Brain microvascular endothelial cell (primary cell): ENCODE results near the gene CCSAP.

Source experiments
- DNase-seq: peaks from one replicate; pipeline ENCODE4 v3.0.0-alpha.2; 2020
- H3K27ac ChIP-seq: fragments of 250-450 bp; sonication (Bioruptor Pico); 2 replicates; pipeline ENCODE4 v1.5.1; 2020; ENCODE audit warnings: mild to moderate bottlenecking, moderate library complexity
- H3K27me3 ChIP-seq: fragments of 250-450 bp; sonication (Bioruptor Pico); replicated peaks from 2 replicates; pipeline ENCODE4 v1.5.1; 2020; ENCODE audit warnings: mild to moderate bottlenecking
- H3K36me3 ChIP-seq: fragments of 250-450 bp; sonication (Bioruptor Pico); replicated peaks from 2 replicates; pipeline ENCODE4 v1.5.1; 2020; ENCODE audit warnings: mild to moderate bottlenecking
- H3K4me3 ChIP-seq: 2 replicates; pipeline ENCODE4 v1.5.1; 2011; ENCODE audit warnings: low read depth, mild to moderate bottlenecking, control low read depth, low read length, moderate library complexity
- CTCF ChIP-seq: IDR thresholded peaks from 2 replicates; pipeline ENCODE4 v1.5.1; 2011; ENCODE audit warnings: low read depth, mild to moderate bottlenecking, moderate library complexity, low read length, control low read depth, inconsistent platforms; ENCODE audit errors: missing control alignments
- in situ Hi-C: cut with HindIII; loops from 2 replicates; pipeline ENCODE4 v1.10.0; 2017; ENCODE audit warnings: low sequenced_read_pairs, low pct_ligation_motif_present

The CCSAP gene

DNA sequence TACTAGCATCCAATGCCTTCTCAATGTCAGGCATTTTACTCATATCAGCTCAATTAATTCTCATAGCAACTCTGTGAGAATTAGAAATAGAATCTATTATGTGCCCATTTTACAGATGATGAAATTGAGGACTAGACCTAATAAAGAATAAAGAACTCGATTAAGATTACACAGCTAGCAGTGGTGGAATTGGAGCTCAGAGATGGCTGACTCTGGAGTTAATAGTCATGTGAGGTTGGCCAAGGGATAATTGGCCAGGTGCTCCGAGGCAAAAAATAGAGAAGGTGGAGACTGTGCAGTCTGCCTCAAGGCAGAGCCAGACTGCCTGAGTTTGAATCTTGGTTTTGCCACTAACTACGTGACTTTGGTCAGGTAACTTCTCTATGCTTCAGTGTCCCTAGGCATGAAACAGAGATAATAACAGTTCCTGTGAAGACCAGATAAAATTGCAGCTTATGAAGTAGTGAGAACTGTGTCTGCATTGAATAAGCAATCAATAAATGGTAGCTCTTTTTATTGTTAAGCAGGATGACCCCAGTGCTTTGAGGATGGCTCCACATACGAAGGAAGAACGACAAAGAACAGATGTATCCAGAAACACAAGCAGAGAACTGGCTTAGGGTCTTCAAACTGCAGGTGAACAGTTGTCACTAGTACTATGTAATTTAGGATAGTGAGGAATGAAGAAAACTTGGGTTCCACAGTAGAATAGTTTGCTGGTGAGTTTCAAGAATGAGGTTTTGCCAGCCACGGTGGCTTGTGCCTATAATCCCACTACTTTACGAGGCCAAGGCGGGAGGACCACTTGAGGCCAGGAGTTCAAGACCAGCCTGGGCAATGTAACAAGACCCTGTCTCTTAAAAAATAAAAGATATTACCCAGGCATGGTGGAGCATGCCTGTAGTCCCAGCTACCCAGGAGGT is 6.9 kb upstream of the CCSAP start:
- no peak for DNase-seq
- no peak overlapping the region for H3K27ac ChIP-seq
- in situ Hi-C loops: no loop called here
- H3K36me3 ChIP-seq: no peaks in the 10 kb centered on the region
- no peak for TF ChIP-seq CTCF
- peaks cover 1% of the 10 kb centered on the region for H3K27me3 ChIP-seq
- H3K4me3 ChIP-seq: no peak overlapping the region

DNA sequence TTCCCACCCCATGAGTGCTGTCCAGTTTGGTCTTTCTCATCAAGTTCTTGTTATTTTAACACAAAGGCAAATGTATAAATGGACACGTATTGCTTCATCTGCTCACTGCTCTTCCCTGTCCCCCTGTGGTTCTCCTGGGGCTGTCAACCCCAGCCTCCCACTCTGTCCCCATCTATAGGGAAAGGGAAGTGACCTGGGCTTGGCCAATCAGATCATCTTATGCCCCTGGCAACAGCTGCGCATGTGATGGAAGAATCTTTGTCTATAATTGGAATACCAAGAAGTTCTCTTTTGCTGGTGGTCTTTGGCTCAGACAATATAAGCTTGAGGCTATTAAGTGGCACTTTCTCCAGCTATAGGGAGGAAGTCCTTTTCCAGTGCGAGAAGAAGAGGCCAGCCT is 4.7 kb upstream of the CCSAP start:
- Histone ChIP-seq H3K27ac (no peak overlapping the region), H3K4me3 (no peak overlapping the region), H3K36me3 (no peaks in the 10 kb centered on the region), H3K27me3 (peaks cover 1% of the 10 kb centered on the region)
- no peak for TF ChIP-seq CTCF
- in situ Hi-C loops: no loop called here
- no peak for DNase-seq

DNA sequence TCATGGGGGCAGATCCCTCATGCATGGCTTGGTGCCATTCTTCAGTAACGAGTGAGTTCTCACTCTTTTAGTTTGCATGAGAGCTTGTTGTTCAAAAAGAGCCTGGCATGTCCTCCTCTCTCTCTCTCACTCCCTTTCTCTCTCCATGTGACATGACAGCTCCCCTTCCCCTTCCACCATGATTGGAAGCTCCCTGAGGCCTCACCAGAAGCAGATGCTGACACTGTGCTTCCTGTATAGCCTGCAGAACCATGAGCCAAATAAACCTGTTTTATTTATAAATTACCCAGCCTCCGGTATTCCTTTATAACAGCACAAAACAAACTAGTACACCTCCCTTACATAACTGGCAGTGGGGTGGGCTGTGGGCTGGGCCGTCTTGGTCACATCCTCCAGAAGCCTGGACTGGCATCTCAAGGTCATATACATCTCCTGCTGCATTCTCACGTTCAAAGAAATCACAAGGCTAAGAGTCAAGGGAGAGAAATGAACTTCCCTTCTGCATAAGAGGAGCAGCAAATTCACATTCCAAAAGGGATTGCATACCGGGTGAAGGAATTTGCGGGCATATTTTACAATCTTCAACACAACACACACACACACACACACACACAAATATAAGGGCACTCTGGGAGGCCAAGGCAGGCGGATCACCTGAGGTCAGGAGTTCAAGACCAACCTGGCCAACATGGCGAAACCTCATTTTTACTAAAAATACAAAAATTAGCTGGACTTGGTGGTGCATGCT is 2.3 kb upstream of the CCSAP start:
- in situ Hi-C loops: no loop called here

GRCh38 chr1:229344139-229344538 is 1.3 kb upstream of the CCSAP start:
- no peak for DNase-seq
- Histone ChIP-seq H3K36me3 (no peaks in the 10 kb centered on the region), H3K27me3 (peaks cover 1% of the 10 kb centered on the region), H3K27ac (no peak overlapping the region), H3K4me3 (no peak overlapping the region)
- no peak for TF ChIP-seq CTCF
- in situ Hi-C loops: no loop called here

More for the DNA sequence above, 2.3 kb upstream of the CCSAP start:
- DNase-seq: no peak
- H3K36me3 ChIP-seq: no peaks in the 10 kb centered on the region
- TF ChIP-seq CTCF: no peak
- H3K4me3 ChIP-seq: no peak overlapping the region
- H3K27ac ChIP-seq: no peak overlapping the region
- peaks cover 1% of the 10 kb centered on the region for H3K27me3 ChIP-seq

GRCh38 chr1:229341774-229342655 is 832 bp downstream of the CCSAP start:
- H3K4me3 ChIP-seq: peak overlapping the region; percentile 77
- H3K27ac ChIP-seq: peak overlapping the region; percentile 14
- no peaks in the 10 kb centered on the region for H3K27me3 ChIP-seq
- no peak for TF ChIP-seq CTCF
- peak; percentile 52 for DNase-seq
- no peaks in the 10 kb centered on the region for H3K36me3 ChIP-seq
- in situ Hi-C loops: no loop called here
